WTC11 (cell line): ENCODE data around the gene OPTN. TPM values are rescaled to one million over a fixed set of nuclear protein-coding genes. Genes with fewer than 3 reads are reported as not detected.
"Not testable (repeated sequence)": the region's sequence is repeated elsewhere in the genome, so short reads cannot be mapped to it uniquely, and the experiment has no call there.

ENCODE experiments used
- ATAC-seq: fragments of 200-7000 bp; cut with Tn5 transposase; 2 replicates; pipeline ENCODE4 v1.10.0; 2021; ENCODE audit warnings: mild to moderate bottlenecking, moderate library complexity
- CTCF ChIA-PET: fragments of 300-600 bp; sonication (Branson Sonifier 250); formaldehyde crosslinking; loops from one replicate; lab custom pipeline; 2021; ENCODE audit warnings: antibody characterized with exemption; lab: Charles Lee
- POLR2A ChIA-PET: fragments of 350-600 bp; sonication (Branson Sonifier 250); formaldehyde crosslinking; loops from one replicate; lab custom pipeline; 2021; ENCODE audit warnings: antibody characterized with exemption; lab: Charles Lee
- DNase-seq: peaks from one replicate; pipeline ENCODE4 v3.0.0; 2021; ENCODE audit warnings: low spot score
- H3K27ac Mint-ChIP-seq: 2 replicates; pipeline ENCODE4 v1.8.0; 2021; ENCODE audit warnings: mixed read lengths
- H3K27me3 Mint-ChIP-seq: 2 replicates; pipeline ENCODE4 v1.8.0; 2021; ENCODE audit warnings: low read depth, mild to moderate bottlenecking, moderate library complexity, mixed read lengths
- H3K36me3 Mint-ChIP-seq: 2 replicates; pipeline ENCODE4 v1.8.0; 2021; ENCODE audit warnings: mixed read lengths
- H3K4me1 Mint-ChIP-seq: 2 replicates; pipeline ENCODE4 v1.8.0; 2022; ENCODE audit warnings: mixed read lengths
- H3K4me3 Mint-ChIP-seq: 2 replicates; pipeline ENCODE4 v1.8.0; 2021; ENCODE audit warnings: mild to moderate bottlenecking, moderate library complexity, mixed read lengths
- H3K9me3 Mint-ChIP-seq: 2 replicates; pipeline ENCODE4 v1.8.0; 2021; ENCODE audit warnings: mixed read lengths
- AR ChIP-seq: fragments of 250-450 bp; sonication (Bioruptor Pico); IDR thresholded peaks from 2 replicates; pipeline ENCODE4 v1.9.0; 2021; ENCODE audit warnings: mild to moderate bottlenecking
- E2F1 ChIP-seq: sonication (generic); formaldehyde crosslinking; IDR thresholded peaks from 2 replicates; pipeline ENCODE4 v1.8.0; 2022; ENCODE audit warnings: mild to moderate bottlenecking, missing genetic modification reagents
- E2F4 ChIP-seq: sonication (generic); formaldehyde crosslinking; IDR thresholded peaks from 2 replicates; pipeline ENCODE4 v1.8.1; 2022; ENCODE audit warnings: low read depth, mild to moderate bottlenecking, moderate library complexity, missing genetic modification reagents, borderline replicate concordance
- ESRRA ChIP-seq: sonication (generic); formaldehyde crosslinking; IDR thresholded peaks from 2 replicates; pipeline ENCODE4 v1.8.1; 2022; ENCODE audit warnings: mild to moderate bottlenecking, missing genetic modification reagents, borderline replicate concordance
- ETV6 ChIP-seq: sonication (generic); formaldehyde crosslinking; IDR thresholded peaks from 2 replicates; pipeline ENCODE4 v1.8.1; 2022; ENCODE audit warnings: mild to moderate bottlenecking, missing genetic modification reagents
- GABPB1 ChIP-seq: sonication (generic); formaldehyde crosslinking; IDR thresholded peaks from 2 replicates; pipeline ENCODE4 v1.8.1; 2023; ENCODE audit warnings: mild to moderate bottlenecking, missing genetic modification reagents
- RELA ChIP-seq: sonication (generic); formaldehyde crosslinking; IDR thresholded peaks from 2 replicates; pipeline ENCODE4 v1.8.1; 2022; ENCODE audit warnings: missing genetic modification reagents, mild to moderate bottlenecking, borderline replicate concordance
- SOX15 ChIP-seq: fragments of 250-450 bp; sonication (Bioruptor Pico); IDR thresholded peaks from 2 replicates; pipeline ENCODE4 v1.9.0; 2021; ENCODE audit warnings: mild to moderate bottlenecking
- SP1 ChIP-seq: sonication (generic); formaldehyde crosslinking; conservative IDR thresholded peaks from 2 replicates; pipeline ENCODE4 v1.8.1; 2022; ENCODE audit warnings: missing genetic modification reagents
- USF1 ChIP-seq: sonication (generic); formaldehyde crosslinking; IDR thresholded peaks from 2 replicates; pipeline ENCODE4 v1.8.0; 2022; ENCODE audit warnings: mild to moderate bottlenecking, missing genetic modification reagents
- ZBTB43 ChIP-seq: sonication (generic); formaldehyde crosslinking; IDR thresholded peaks from 2 replicates; pipeline ENCODE4 v1.8.1; 2023; ENCODE audit warnings: mild to moderate bottlenecking, missing genetic modification reagents
- ZNF425 ChIP-seq: fragments of 250-450 bp; sonication (Bioruptor Pico); conservative IDR thresholded peaks from 2 replicates; pipeline ENCODE4 v1.9.0; 2021; ENCODE audit warnings: mild to moderate bottlenecking
- ZNF532 ChIP-seq: fragments of 250-450 bp; sonication (Bioruptor Pico); IDR thresholded peaks from 2 replicates; pipeline ENCODE4 v1.9.0; 2021; ENCODE audit warnings: mild to moderate bottlenecking, borderline replicate concordance
- total RNA-seq: library from RNA; stranded (reverse); gene quantifications from 3 replicates; pipeline ENCODE4 v1.2.3, GENCODE V29; 2021

Gene OPTN
- total RNA-seq, 1 experiment from 2014 or later = 44.3 TPM

GRCh38 chr10:13092291-13093102, 7.5 kb upstream of the OPTN start (continued):
- TF ChIP-seq AR (CRISPR knock-in tag) (no peak), RELA (CRISPR knock-in tag) (no peak), ZBTB43 (CRISPR knock-in tag) (no peak), E2F1 (CRISPR knock-in tag) (no peak), ZNF425 (CRISPR knock-in tag) (no peak)

- CTCF ChIA-PET = interaction anchor here (0.7 kb wide), 1 partner anchor 11 kb away, joined by 3 read pairs; no protein-coding TSS in a partner anchor
- H3K4me3 Mint-ChIP-seq, H3K27ac Mint-ChIP-seq, ATAC-seq, H3K27me3 Mint-ChIP-seq, H3K4me1 Mint-ChIP-seq, POLR2A ChIA-PET, DNase-seq: not testable (repeated sequence)
- Mint-ChIP-seq H3K9me3 (peaks cover 24% of the 10 kb centered on the region), H3K36me3 (peaks cover 16% of the 10 kb centered on the region)
Measured at GRCh38 chr10:13094082-13094481, 5.9 kb upstream of the OPTN start.

GRCh38 chr10:13095094-13095493, 4.9 kb upstream of the OPTN start:
- ATAC-seq (no peak), DNase-seq (no peak)
- POLR2A ChIA-PET = no interaction called here
- no peaks in the 10 kb centered on the region for H3K27me3 Mint-ChIP-seq
- peaks cover 2% of the 10 kb centered on the region; the same call in 1 of the 2 replicates for H3K4me1 Mint-ChIP-seq
- no peak overlapping the region for H3K27ac Mint-ChIP-seq
- CTCF ChIA-PET = no interaction called here
- H3K4me3 Mint-ChIP-seq = no peak overlapping the region
- H3K36me3 Mint-ChIP-seq = peaks cover 16% of the 10 kb centered on the region
- peaks cover 24% of the 10 kb centered on the region for H3K9me3 Mint-ChIP-seq
- TF ChIP-seq E2F4 (CRISPR knock-in tag) (no peak), AR (CRISPR knock-in tag) (no peak), ESRRA (CRISPR knock-in tag) (no peak), ZNF532 (CRISPR knock-in tag) (no peak), USF1 (CRISPR knock-in tag) (no peak), SP1 (CRISPR knock-in tag) (no peak), ETV6 (CRISPR knock-in tag) (no peak), GABPB1 (no peak), SOX15 (CRISPR knock-in tag) (no peak)
